ENCODE results near the gene WSB1.
A peak's percentile ranks its signal among the peaks of the same experiment; 100 is the strongest.

- TF ChIP-seq CTCF (IDR thresholded peaks at IDR 0.05) (no peak), NR3C1 (IDR thresholded peaks at IDR 0.05) (no peak), CHD2 (IDR thresholded peaks at IDR 0.05; ENCODE audit: low read length, partially characterized antibody) (no peak), RNF2 (IDR thresholded peaks at IDR 0.05; ENCODE audit: borderline replicate concordance, low read depth) (no peak), POLR2A (IDR thresholded peaks at IDR 0.05; ENCODE audit: low read length) (0 out of 2 replicates have a peak, but pooled peaks have one; percentile 5), REST (IDR thresholded peaks at IDR 0.05) (no peak), CEBPB (IDR thresholded peaks at IDR 0.05) (no peak)
These were observed 42.3 kb downstream of the WSB1 start for GRCh38 chr17:27336184-27336583.
